Measurements from ENCODE around the gene ANKFN1.

The ANKFN1 gene

GRCh38 chr17:56172517-56172982, 19.3 kb downstream of the ANKFN1 start:
- H3K36me3 ChIP-seq (ENCODE audit: control insufficient read depth, low read length), result no peaks in the 10 kb centered on the region
- H3K79me2 ChIP-seq (ENCODE audit: control insufficient read depth, low read length), result no peaks in the 10 kb centered on the region
- no peaks in the 10 kb centered on the region for H4K20me1 ChIP-seq (ENCODE audit: control insufficient read depth, insufficient read depth, low read depth, low read length)
- no peak overlapping the region for H3K27ac ChIP-seq (ENCODE audit: low read depth, low read length)
- H3K9me2 ChIP-seq (replicated peaks; ENCODE audit: control insufficient read depth, low read length), result no peaks in the 10 kb centered on the region
- H3F3A ChIP-seq (ENCODE audit: control insufficient read depth, insufficient read depth), result no peaks in the 10 kb centered on the region
- H3K4me1 ChIP-seq (ENCODE audit: control insufficient read depth, low read length), result no peaks in the 10 kb centered on the region
- TF ChIP-seq CTCF (IDR thresholded peaks at IDR 0.05; ENCODE audit: low read depth, low read length, poor library complexity, severe bottlenecking), result no peak
- TF ChIP-seq EZH2phosphoT487 (IDR thresholded peaks at IDR 0.05; ENCODE audit: borderline replicate concordance, low read length), result no peak
- H3K27me3 ChIP-seq (ENCODE audit: control insufficient read depth, low read length), result 0 out of 2 replicates have a peak, but pooled peaks cover 4% of the 10 kb centered on the region
- no peaks in the 10 kb centered on the region for H3K9me3 ChIP-seq (ENCODE audit: control insufficient read depth, insufficient read depth, low read length)
- no peak overlapping the region for H3K4me2 ChIP-seq (ENCODE audit: low read length)
- no peak overlapping the region for H3K4me3 ChIP-seq (ENCODE audit: low read length)

GRCh38 chr17:56173026-56173425, 19.8 kb downstream of the ANKFN1 start:
- Histone ChIP-seq H3K27me3 (ENCODE audit: control insufficient read depth, low read length) (0 out of 2 replicates have a peak, but pooled peaks cover 4% of the 10 kb centered on the region), H3K4me2 (ENCODE audit: low read length) (no peak overlapping the region), H3K27ac (ENCODE audit: low read depth, low read length) (no peak overlapping the region), H3K36me3 (ENCODE audit: control insufficient read depth, low read length) (no peaks in the 10 kb centered on the region), H4K20me1 (ENCODE audit: control insufficient read depth, insufficient read depth, low read depth, low read length) (no peaks in the 10 kb centered on the region), H3F3A (ENCODE audit: control insufficient read depth, insufficient read depth) (no peaks in the 10 kb centered on the region), H3K4me1 (ENCODE audit: control insufficient read depth, low read length) (no peaks in the 10 kb centered on the region), H3K4me3 (ENCODE audit: low read length) (no peak overlapping the region), H3K79me2 (ENCODE audit: control insufficient read depth, low read length) (no peaks in the 10 kb centered on the region), H3K9me3 (ENCODE audit: control insufficient read depth, insufficient read depth, low read length) (no peaks in the 10 kb centered on the region), H3K9me2 (replicated peaks; ENCODE audit: control insufficient read depth, low read length) (no peaks in the 10 kb centered on the region)
- TF ChIP-seq CTCF (IDR thresholded peaks at IDR 0.05; ENCODE audit: low read depth, low read length, poor library complexity, severe bottlenecking) (no peak), EZH2phosphoT487 (IDR thresholded peaks at IDR 0.05; ENCODE audit: borderline replicate concordance, low read length) (no peak)

GRCh38 chr17:56173958-56174835, 20.9 kb downstream of the ANKFN1 start:
- 0 out of 2 replicates have a peak, but pooled peaks cover 4% of the 10 kb centered on the region for H3K27me3 ChIP-seq (ENCODE audit: control insufficient read depth, low read length)
- no peaks in the 10 kb centered on the region for H3K36me3 ChIP-seq (ENCODE audit: control insufficient read depth, low read length)
- no peak for TF ChIP-seq CTCF (IDR thresholded peaks at IDR 0.05; ENCODE audit: low read depth, low read length, poor library complexity, severe bottlenecking)
- no peak for TF ChIP-seq EZH2phosphoT487 (IDR thresholded peaks at IDR 0.05; ENCODE audit: borderline replicate concordance, low read length)
- no peaks in the 10 kb centered on the region for H4K20me1 ChIP-seq (ENCODE audit: control insufficient read depth, insufficient read depth, low read depth, low read length)
- no peak overlapping the region for H3K4me3 ChIP-seq (ENCODE audit: low read length)
- H3K9me2 ChIP-seq (replicated peaks; ENCODE audit: control insufficient read depth, low read length), result no peaks in the 10 kb centered on the region
- H3K79me2 ChIP-seq (ENCODE audit: control insufficient read depth, low read length), result no peaks in the 10 kb centered on the region
- H3F3A ChIP-seq (ENCODE audit: control insufficient read depth, insufficient read depth), result no peaks in the 10 kb centered on the region
- no peaks in the 10 kb centered on the region for H3K9me3 ChIP-seq (ENCODE audit: control insufficient read depth, insufficient read depth, low read length)
- no peaks in the 10 kb centered on the region for H3K4me1 ChIP-seq (ENCODE audit: control insufficient read depth, low read length)
- H3K4me2 ChIP-seq (ENCODE audit: low read length), result no peak overlapping the region
- no peak overlapping the region for H3K27ac ChIP-seq (ENCODE audit: low read depth, low read length)

Data from DOHH2 (cell line).